Neural progenitor cell (in vitro differentiated cells): ENCODE measurements around the gene RPS6KA2.

Experiments used
- CTCF ChIP-seq: fragments of 200-600 bp; sonication (generic); IDR thresholded peaks from 2 replicates; pipeline ENCODE4 v1.5.1; 2017; ENCODE audit warnings: antibody characterized with exemption, mild to moderate bottlenecking
- EZH2 ChIP-seq: fragments of 200-600 bp; sonication (generic); IDR thresholded peaks from 2 replicates; pipeline ENCODE4 v1.6.1; 2017; ENCODE audit warnings: antibody characterized with exemption, mild to moderate bottlenecking, moderate library complexity
- EZH2phosphoT487 ChIP-seq: fragments of 200-600 bp; sonication (generic); IDR thresholded peaks from 2 replicates; pipeline ENCODE4 v1.6.1; 2017; ENCODE audit warnings: antibody characterized with exemption

GRCh38 chr6:166538297-166539010 is 88.6 kb downstream of the RPS6KA2 start:
- TF ChIP-seq CTCF (no peak), EZH2 (no peak), EZH2phosphoT487 (no peak)
